NCI-H69 (cell line): ENCODE measurements around the gene MXRA5.
A peak's percentile ranks its signal among the peaks of the same experiment; 100 is the strongest.
"Not testable (repeated sequence)": the region's sequence is repeated elsewhere in the genome, so short reads cannot be mapped to it uniquely, and the experiment has no call there.

ENCODE experiments used
- DNase-seq: peaks from one replicate; lab custom pipeline; 2025; lab: John Stamatoyannopoulos, UW

Gene MXRA5

GRCh38 chrX:3346501-3347259 lies at the start of gene MXRA5:
MXRA5 (minus strand) TSS chrX:3346652; CDS start chrX:3343833, 2,819 bp downstream.
- no peak for DNase-seq

- DNase-seq, result peak; percentile 30
Observed at GRCh38 chrX:3393581-3394111, 47.2 kb upstream of the MXRA5 start.

GRCh38 chrX:3393178-3393577 lies 46.7 kb upstream of the MXRA5 start:
- peak; percentile 2 for DNase-seq

GRCh38 chrX:3388457-3388856 lies 42.0 kb upstream of the MXRA5 start:
- DNase-seq, result no peak

GRCh38 chrX:3384327-3384726 lies 37.9 kb upstream of the MXRA5 start:
- no peak for DNase-seq

GRCh38 chrX:3380603-3381002 lies 34.2 kb upstream of the MXRA5 start:
- DNase-seq, result no peak

GRCh38 chrX:3379111-3379510 lies 32.7 kb upstream of the MXRA5 start:
- no peak for DNase-seq

- DNase-seq, result no peak
Observed at GRCh38 chrX:3378156-3378555, 31.7 kb upstream of the MXRA5 start.

GRCh38 chrX:3377560-3377959 lies 31.1 kb upstream of the MXRA5 start:
- DNase-seq, result no peak

GRCh38 chrX:3375878-3376508 lies 29.5 kb upstream of the MXRA5 start:
- not testable (repeated sequence) for DNase-seq

- no peak for DNase-seq
Observed at GRCh38 chrX:3374108-3374800, 27.8 kb upstream of the MXRA5 start.

GRCh38 chrX:3371163-3371562 lies 24.7 kb upstream of the MXRA5 start:
- no peak for DNase-seq

GRCh38 chrX:3370656-3371055 lies 24.2 kb upstream of the MXRA5 start:
- DNase-seq, result no peak

- peak; percentile 4 for DNase-seq
Observed at GRCh38 chrX:3362956-3363355, 16.5 kb upstream of the MXRA5 start.

- no peak for DNase-seq
Observed at GRCh38 chrX:3360881-3361280, 14.4 kb upstream of the MXRA5 start.

GRCh38 chrX:3352741-3353140 lies 6.3 kb upstream of the MXRA5 start:
- not testable (repeated sequence) for DNase-seq

- DNase-seq, result no peak
Observed at GRCh38 chrX:3351276-3351675, 4.8 kb upstream of the MXRA5 start.

GRCh38 chrX:3348191-3348590 lies 1.7 kb upstream of the MXRA5 start:
- DNase-seq, result no peak

- DNase-seq, result no peak
Observed at GRCh38 chrX:3345281-3346191, 916 bp downstream of the MXRA5 start.

GRCh38 chrX:3343569-3343968 lies 2.9 kb downstream of the MXRA5 start:
- not testable (repeated sequence) for DNase-seq

- DNase-seq, result no peak
Observed at GRCh38 chrX:3340016-3340415, 6.4 kb downstream of the MXRA5 start.

- no peak for DNase-seq
Observed at GRCh38 chrX:3326681-3327080, 19.8 kb downstream of the MXRA5 start.
